Liver (tissue), 9 donors: ENCODE data around the gene WNT7B. TPM values are rescaled to one million over a fixed set of nuclear protein-coding genes. Genes with fewer than 3 reads are reported as not detected.

Source experiments
- DNase-seq: peaks from one replicate; pipeline ENCODE4 v3.0.0-alpha.2; 2017; ENCODE audit warnings: low spot score
- H3K27ac ChIP-seq, 2 donors: one replicate each; pipeline ENCODE4 v1.7.0; 2013; ENCODE audit warnings: inconsistent platforms in 2 of 2, low read length in 2 of 2, control low read depth in 1 of 2, low read depth in 1 of 2, mild to moderate bottlenecking in 1 of 2
- H3K27me3 ChIP-seq, 4 donors: one replicate each; pipeline versions ENCODE4 v1.6.1 to v1.7.0; 2013; ENCODE audit warnings: low read length in 3 of 4, inconsistent platforms in 1 of 4, mild to moderate bottlenecking in 1 of 4, moderate library complexity in 1 of 4; ENCODE audit not compliant: control insufficient read depth in 4 of 4, insufficient read depth in 4 of 4
- H3K36me3 ChIP-seq, 4 donors: one replicate each; pipeline versions ENCODE4 v1.6.1 to v1.7.0; 2013; ENCODE audit warnings: low read length in 3 of 4, mild to moderate bottlenecking in 3 of 4, low read depth in 1 of 4, moderate library complexity in 1 of 4; ENCODE audit not compliant: control insufficient read depth in 4 of 4, insufficient read depth in 3 of 4
- H3K4me1 ChIP-seq, 4 donors: one replicate each; pipeline versions ENCODE4 v1.6.1 to v1.7.0; 2013; ENCODE audit warnings: low read length in 3 of 4, mild to moderate bottlenecking in 3 of 4, moderate library complexity in 1 of 4; ENCODE audit not compliant: control insufficient read depth in 4 of 4, insufficient read depth in 4 of 4
- H3K4me3 ChIP-seq, 3 donors: one replicate each; pipeline versions ENCODE4 v1.6.1 to v1.7.0; 2013; ENCODE audit warnings: low read length in 3 of 3, control low read depth in 1 of 3, low read depth in 1 of 3, mild to moderate bottlenecking in 1 of 3
- H3K9ac ChIP-seq, 2 donors: one replicate each; pipeline ENCODE4 v1.7.0; 2013; ENCODE audit warnings: low read length in 2 of 2, mild to moderate bottlenecking in 2 of 2, moderate library complexity in 2 of 2, control low read depth in 1 of 2, low read depth in 1 of 2
- H3K9me3 ChIP-seq, 4 donors: one replicate each; pipeline versions ENCODE4 v1.6.1 to v1.7.0; 2013; ENCODE audit warnings: low read length in 3 of 4; ENCODE audit not compliant: control insufficient read depth in 4 of 4
- FOXA1 ChIP-seq: IDR thresholded peaks from 2 replicates; pipeline ENCODE4 v1.6.1; 2016; ENCODE audit warnings: antibody characterized with exemption
- FOXA2 ChIP-seq: IDR thresholded peaks from 2 replicates; pipeline ENCODE4 v1.6.1; 2016; ENCODE audit warnings: antibody characterized with exemption
- HNF4A ChIP-seq, 2 donors: conservative IDR thresholded peaks; 2 replicates each; pipeline ENCODE4 v1.6.1; 2016; ENCODE audit warnings: antibody characterized with exemption in 2 of 2, mild to moderate bottlenecking in 2 of 2
- HNF4G ChIP-seq: IDR thresholded peaks from 2 replicates; pipeline ENCODE4 v1.6.1; 2016; ENCODE audit warnings: antibody characterized with exemption
- RAD21 ChIP-seq, 2 donors: IDR thresholded peaks; 2 replicates each; pipeline ENCODE4 v1.6.1; 2016; ENCODE audit warnings: antibody characterized with exemption in 2 of 2, mild to moderate bottlenecking in 2 of 2
- RXRA ChIP-seq, 2 donors: IDR thresholded peaks; 2 replicates each; pipeline ENCODE4 v1.6.1; 2017 to 2018; ENCODE audit warnings: antibody characterized with exemption in 2 of 2, mild to moderate bottlenecking in 1 of 2
- SP1 ChIP-seq: IDR thresholded peaks from 2 replicates; pipeline ENCODE4 v1.6.1; 2018; ENCODE audit warnings: antibody characterized with exemption, mild to moderate bottlenecking
- TAF1 ChIP-seq: conservative IDR thresholded peaks from 2 replicates; pipeline ENCODE4 v1.6.1; 2016; ENCODE audit warnings: antibody characterized with exemption, mild to moderate bottlenecking
- WGBS: extraction: QIAGEN DNeasy Blood & Tissue Kit; methylation state at CpG from one replicate; pipeline ENCODE4 v1.1.7; 2013; 5-methylcytosine and 5-hydroxymethylcytosine counted together
- polyA plus RNA-seq, 2 donors: library from polyadenylated mRNA; stranded (reverse) in 1 of 2; unstranded in 1 of 2; fragments of 200-250 nt in 1 of 2; fragments of >200 nt in 1 of 2; fragmentation: Nextera tagmentation in 1 of 2; extraction: Ambion mirVana in 1 of 2; gene quantifications; one replicate each; pipeline versions ENCODE4 v1.2.1 to v1.2.3, GENCODE V29; 2013 to 2015
- total RNA-seq, 2 donors: library from RNA; depleted of rRNA; stranded (reverse); fragments of >200 nt; gene quantifications; one replicate each; pipeline ENCODE4 v1.2.3, GENCODE V29; 2014
- TF ChIP-seq, protein P1 (sequence below): fragments of 150-350 bp; IDR thresholded peaks from 2 replicates; pipeline ENCODE4 v1.5.1; 2017; ENCODE audit warnings: improper control_type of control experiment, low read depth, low read length; ENCODE audit not compliant: missing input control
- TF ChIP-seq, protein P2 (sequence below): IDR thresholded peaks from 2 replicates; pipeline ENCODE4 v1.6.1; 2016; ENCODE audit warnings: antibody characterized with exemption
- TF ChIP-seq, protein P3 (sequence below): IDR thresholded peaks from 2 replicates; pipeline ENCODE4 v1.6.1; 2016; ENCODE audit warnings: antibody characterized with exemption, mild to moderate bottlenecking
- TF ChIP-seq, protein P4 (sequence below): IDR thresholded peaks from 2 replicates; pipeline ENCODE4 v1.6.1; 2016; ENCODE audit warnings: antibody characterized with exemption
- donor health status: healthy.
- donor health status: healthy.
- donor health status: healthy.
- donor health status: healthy.
- donor health status: healthy.

Gene WNT7B
- total and polyA plus RNA-seq, 4 donors: 0.06 to 0.28 TPM; not detected in 2

DNA sequence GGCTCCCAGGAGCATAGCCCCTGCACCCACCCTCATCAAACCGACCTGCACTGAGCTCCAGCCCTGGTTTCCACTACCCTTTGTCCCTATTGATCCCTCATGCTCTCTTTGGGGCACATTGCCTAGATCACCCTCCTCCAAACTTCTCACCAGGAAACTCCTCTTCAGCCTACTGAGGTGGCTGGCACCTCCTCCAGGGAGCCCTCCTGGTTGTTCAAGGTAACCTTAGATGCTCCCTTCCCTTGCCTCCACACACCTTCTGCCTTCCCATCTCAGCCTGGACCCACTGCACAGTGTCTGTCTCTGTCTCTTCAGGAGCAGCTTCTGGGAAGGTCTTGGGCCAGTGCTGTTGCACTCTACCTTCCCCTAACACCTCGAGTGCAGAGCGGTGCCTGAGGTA, 15.8 kb upstream of the WNT7B start (continued):
- TF ChIP-seq, protein P1, sequence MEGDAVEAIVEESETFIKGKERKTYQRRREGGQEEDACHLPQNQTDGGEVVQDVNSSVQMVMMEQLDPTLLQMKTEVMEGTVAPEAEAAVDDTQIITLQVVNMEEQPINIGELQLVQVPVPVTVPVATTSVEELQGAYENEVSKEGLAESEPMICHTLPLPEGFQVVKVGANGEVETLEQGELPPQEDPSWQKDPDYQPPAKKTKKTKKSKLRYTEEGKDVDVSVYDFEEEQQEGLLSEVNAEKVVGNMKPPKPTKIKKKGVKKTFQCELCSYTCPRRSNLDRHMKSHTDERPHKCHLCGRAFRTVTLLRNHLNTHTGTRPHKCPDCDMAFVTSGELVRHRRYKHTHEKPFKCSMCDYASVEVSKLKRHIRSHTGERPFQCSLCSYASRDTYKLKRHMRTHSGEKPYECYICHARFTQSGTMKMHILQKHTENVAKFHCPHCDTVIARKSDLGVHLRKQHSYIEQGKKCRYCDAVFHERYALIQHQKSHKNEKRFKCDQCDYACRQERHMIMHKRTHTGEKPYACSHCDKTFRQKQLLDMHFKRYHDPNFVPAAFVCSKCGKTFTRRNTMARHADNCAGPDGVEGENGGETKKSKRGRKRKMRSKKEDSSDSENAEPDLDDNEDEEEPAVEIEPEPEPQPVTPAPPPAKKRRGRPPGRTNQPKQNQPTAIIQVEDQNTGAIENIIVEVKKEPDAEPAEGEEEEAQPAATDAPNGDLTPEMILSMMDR: no peak
- no peak for TF ChIP-seq RXRA (IDR thresholded peaks at IDR 0.05)

DNA sequence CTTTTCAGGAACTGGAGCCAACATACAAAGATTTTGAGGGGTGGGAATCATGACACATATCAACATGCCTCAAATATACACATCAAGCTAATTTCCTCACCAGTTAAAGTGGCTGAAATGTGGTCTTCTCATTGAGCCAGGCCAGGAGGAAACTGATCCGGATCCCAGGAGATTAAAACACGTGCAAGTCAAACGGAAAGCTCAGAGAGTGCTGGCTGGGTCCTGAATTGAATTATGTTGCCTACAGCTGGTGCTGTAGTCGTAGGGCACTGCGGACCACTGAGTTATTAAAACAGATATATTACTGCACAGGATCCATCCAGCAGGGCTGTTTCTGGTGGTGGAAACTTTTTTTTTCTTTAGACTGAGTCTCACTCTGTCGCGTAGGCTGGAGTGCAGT, 14.1 kb upstream of the WNT7B start:
- no peak for DNase-seq
- H3K9me3 ChIP-seq: peaks cover 0 to under 1% (median 0%) of the 10 kb centered on the region in 4 donors
- no peak for TF ChIP-seq HNF4A (conservative IDR thresholded peaks at IDR 0.05)
- no peaks in the 10 kb centered on the region for H3K36me3 ChIP-seq
- H3K27me3 ChIP-seq: no peaks in the 10 kb centered on the region
- H3K4me3 ChIP-seq: no peak overlapping the region
- H3K4me1 ChIP-seq: peaks cover 0 to 19% (median 5%) of the 10 kb centered on the region in 4 donors
- WGBS: 91% methylated on average over 7 of the region's 7 CpGs
- H3K9ac ChIP-seq: no peak overlapping the region
- no peak overlapping the region for H3K27ac ChIP-seq

DNA sequence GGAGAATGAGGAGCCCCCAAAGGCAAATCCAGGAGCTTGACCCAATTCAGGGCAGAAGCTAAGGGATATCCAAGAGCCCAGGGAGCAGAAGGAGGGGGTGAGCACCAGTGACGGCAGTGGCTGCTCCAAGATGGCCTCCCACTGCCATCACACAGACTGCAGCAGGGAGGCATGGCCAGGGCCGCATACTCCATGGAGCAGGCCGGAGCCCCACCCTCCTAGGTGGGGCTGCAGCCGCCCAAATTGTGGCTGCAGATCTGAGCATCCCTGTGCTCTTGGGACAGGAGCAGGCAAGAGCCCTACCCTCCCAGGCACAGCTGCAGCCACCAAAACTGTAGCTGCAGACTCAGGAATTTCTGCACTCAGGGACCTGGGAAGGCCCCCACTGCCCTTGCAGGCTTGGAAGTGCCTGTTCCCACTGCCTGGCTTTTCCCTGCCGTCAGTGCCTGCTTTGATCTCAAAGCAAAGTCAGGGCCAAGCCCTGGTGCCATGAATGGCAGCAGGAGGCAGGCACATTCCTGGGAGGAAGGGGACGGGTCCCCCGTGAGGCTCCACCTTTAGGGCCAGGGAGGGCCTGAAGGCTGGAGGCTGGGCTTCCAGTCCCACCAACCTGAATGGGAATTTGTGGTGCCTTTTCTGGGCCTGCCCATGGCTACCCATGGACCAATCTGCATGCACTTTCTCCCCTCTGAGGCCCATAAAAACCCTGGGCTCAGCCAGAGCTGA, 10.3 kb upstream of the WNT7B start:
- DNase-seq: no peak
- WGBS: 95% methylated on average over 7 of the region's 7 CpGs
- Histone ChIP-seq H3K9ac (no peak overlapping the region), H3K4me1 (peaks cover 0 to under 1% (median 0%) of the 10 kb centered on the region in 4 donors), H3K4me3 (no peak overlapping the region), H3K36me3 (no peaks in the 10 kb centered on the region), H3K9me3 (peaks cover 0 to 6% (median 3%) of the 10 kb centered on the region in 4 donors), H3K27me3 (no peaks in the 10 kb centered on the region), H3K27ac (no peak overlapping the region)
- TF ChIP-seq, protein P2, sequence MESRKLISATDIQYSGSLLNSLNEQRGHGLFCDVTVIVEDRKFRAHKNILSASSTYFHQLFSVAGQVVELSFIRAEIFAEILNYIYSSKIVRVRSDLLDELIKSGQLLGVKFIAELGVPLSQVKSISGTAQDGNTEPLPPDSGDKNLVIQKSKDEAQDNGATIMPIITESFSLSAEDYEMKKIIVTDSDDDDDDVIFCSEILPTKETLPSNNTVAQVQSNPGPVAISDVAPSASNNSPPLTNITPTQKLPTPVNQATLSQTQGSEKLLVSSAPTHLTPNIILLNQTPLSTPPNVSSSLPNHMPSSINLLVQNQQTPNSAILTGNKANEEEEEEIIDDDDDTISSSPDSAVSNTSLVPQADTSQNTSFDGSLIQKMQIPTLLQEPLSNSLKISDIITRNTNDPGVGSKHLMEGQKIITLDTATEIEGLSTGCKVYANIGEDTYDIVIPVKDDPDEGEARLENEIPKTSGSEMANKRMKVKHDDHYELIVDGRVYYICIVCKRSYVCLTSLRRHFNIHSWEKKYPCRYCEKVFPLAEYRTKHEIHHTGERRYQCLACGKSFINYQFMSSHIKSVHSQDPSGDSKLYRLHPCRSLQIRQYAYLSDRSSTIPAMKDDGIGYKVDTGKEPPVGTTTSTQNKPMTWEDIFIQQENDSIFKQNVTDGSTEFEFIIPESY: no peak
- TF ChIP-seq FOXA2 (no peak), TAF1 (no peak), SP1 (no peak), FOXA1 (no peak), RAD21 (IDR thresholded peaks at IDR 0.05) (no peak), HNF4G (no peak)
- TF ChIP-seq, protein P3, sequence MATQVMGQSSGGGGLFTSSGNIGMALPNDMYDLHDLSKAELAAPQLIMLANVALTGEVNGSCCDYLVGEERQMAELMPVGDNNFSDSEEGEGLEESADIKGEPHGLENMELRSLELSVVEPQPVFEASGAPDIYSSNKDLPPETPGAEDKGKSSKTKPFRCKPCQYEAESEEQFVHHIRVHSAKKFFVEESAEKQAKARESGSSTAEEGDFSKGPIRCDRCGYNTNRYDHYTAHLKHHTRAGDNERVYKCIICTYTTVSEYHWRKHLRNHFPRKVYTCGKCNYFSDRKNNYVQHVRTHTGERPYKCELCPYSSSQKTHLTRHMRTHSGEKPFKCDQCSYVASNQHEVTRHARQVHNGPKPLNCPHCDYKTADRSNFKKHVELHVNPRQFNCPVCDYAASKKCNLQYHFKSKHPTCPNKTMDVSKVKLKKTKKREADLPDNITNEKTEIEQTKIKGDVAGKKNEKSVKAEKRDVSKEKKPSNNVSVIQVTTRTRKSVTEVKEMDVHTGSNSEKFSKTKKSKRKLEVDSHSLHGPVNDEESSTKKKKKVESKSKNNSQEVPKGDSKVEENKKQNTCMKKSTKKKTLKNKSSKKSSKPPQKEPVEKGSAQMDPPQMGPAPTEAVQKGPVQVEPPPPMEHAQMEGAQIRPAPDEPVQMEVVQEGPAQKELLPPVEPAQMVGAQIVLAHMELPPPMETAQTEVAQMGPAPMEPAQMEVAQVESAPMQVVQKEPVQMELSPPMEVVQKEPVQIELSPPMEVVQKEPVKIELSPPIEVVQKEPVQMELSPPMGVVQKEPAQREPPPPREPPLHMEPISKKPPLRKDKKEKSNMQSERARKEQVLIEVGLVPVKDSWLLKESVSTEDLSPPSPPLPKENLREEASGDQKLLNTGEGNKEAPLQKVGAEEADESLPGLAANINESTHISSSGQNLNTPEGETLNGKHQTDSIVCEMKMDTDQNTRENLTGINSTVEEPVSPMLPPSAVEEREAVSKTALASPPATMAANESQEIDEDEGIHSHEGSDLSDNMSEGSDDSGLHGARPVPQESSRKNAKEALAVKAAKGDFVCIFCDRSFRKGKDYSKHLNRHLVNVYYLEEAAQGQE: no peak
- TF ChIP-seq, protein P4, sequence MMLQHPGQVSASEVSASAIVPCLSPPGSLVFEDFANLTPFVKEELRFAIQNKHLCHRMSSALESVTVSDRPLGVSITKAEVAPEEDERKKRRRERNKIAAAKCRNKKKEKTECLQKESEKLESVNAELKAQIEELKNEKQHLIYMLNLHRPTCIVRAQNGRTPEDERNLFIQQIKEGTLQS: no peak
